ENCODE data around the gene TYW3.
"Not testable (repeated sequence)": the region's sequence is repeated elsewhere in the genome, so short reads cannot be mapped to it uniquely, and the experiment has no call there.

The TYW3 gene

GRCh38 chr1:74753104-74753503, 20.2 kb downstream of the TYW3 start:
- H3K4me3 ChIP-seq (ENCODE audit: low read depth, low read length) = no peak overlapping the region
- DNase-seq (ENCODE audit: low read depth) = no peak
- TF ChIP-seq POLR2A (IDR thresholded peaks at IDR 0.05; ENCODE audit: extremely low read depth, insufficient read length) = no peak
- no peak for TF ChIP-seq CTCF (IDR thresholded peaks at IDR 0.05; ENCODE audit: low read depth, low read length)
- TF ChIP-seq MYC (IDR thresholded peaks at IDR 0.05; ENCODE audit: low read depth, low read length) = no peak
- no peak for TF ChIP-seq MAX (IDR thresholded peaks at IDR 0.05; ENCODE audit: low read depth, low read length)

- TF ChIP-seq MAX (IDR thresholded peaks at IDR 0.05; ENCODE audit: low read depth, low read length) (no peak), CTCF (IDR thresholded peaks at IDR 0.05; ENCODE audit: low read depth, low read length) (no peak), MYC (IDR thresholded peaks at IDR 0.05; ENCODE audit: low read depth, low read length) (no peak), POLR2A (IDR thresholded peaks at IDR 0.05; ENCODE audit: extremely low read depth, insufficient read length) (no peak)
These were observed 22.5 kb downstream of the TYW3 start for GRCh38 chr1:74755475-74755874.

GRCh38 chr1:74756650-74757049, 23.7 kb downstream of the TYW3 start:
- not testable (repeated sequence) for DNase-seq (ENCODE audit: low read depth); H3K4me3 ChIP-seq (ENCODE audit: low read depth, low read length)

More at GRCh38 chr1:74755475-74755874, 22.5 kb downstream of the TYW3 start:
- no peak overlapping the region for H3K4me3 ChIP-seq (ENCODE audit: low read depth, low read length)
- DNase-seq (ENCODE audit: low read depth) = no peak

- H3K4me3 ChIP-seq (ENCODE audit: low read depth, low read length) = no peak overlapping the region
- DNase-seq (ENCODE audit: low read depth) = no peak
- no peak for TF ChIP-seq CTCF (IDR thresholded peaks at IDR 0.05; ENCODE audit: low read depth, low read length)
- no peak for TF ChIP-seq POLR2A (IDR thresholded peaks at IDR 0.05; ENCODE audit: extremely low read depth, insufficient read length)
- TF ChIP-seq MAX (IDR thresholded peaks at IDR 0.05; ENCODE audit: low read depth, low read length) = no peak
- TF ChIP-seq MYC (IDR thresholded peaks at IDR 0.05; ENCODE audit: low read depth, low read length) = no peak
These were observed 30.9 kb downstream of the TYW3 start for GRCh38 chr1:74763807-74764206.

- no peak for DNase-seq (ENCODE audit: low read depth)
- H3K4me3 ChIP-seq (ENCODE audit: low read depth, low read length) = no peak overlapping the region
- TF ChIP-seq CTCF (IDR thresholded peaks at IDR 0.05; ENCODE audit: low read depth, low read length) (no peak), MAX (IDR thresholded peaks at IDR 0.05; ENCODE audit: low read depth, low read length) (no peak), POLR2A (IDR thresholded peaks at IDR 0.05; ENCODE audit: extremely low read depth, insufficient read length) (no peak), MYC (IDR thresholded peaks at IDR 0.05; ENCODE audit: low read depth, low read length) (no peak)
These were observed 33.6 kb downstream of the TYW3 start for GRCh38 chr1:74766579-74766978.

- peak; percentile 39 for DNase-seq (ENCODE audit: low read depth)
- no peak overlapping the region for H3K4me3 ChIP-seq (ENCODE audit: low read depth, low read length)
- peak; percentile 56 for TF ChIP-seq CTCF (IDR thresholded peaks at IDR 0.05; ENCODE audit: low read depth, low read length)
- no peak for TF ChIP-seq MAX (IDR thresholded peaks at IDR 0.05; ENCODE audit: low read depth, low read length)
These were observed 34.5 kb downstream of the TYW3 start for GRCh38 chr1:74767490-74767889.
